ENCODE measurements around the gene HRNR.

The HRNR gene

DNA sequence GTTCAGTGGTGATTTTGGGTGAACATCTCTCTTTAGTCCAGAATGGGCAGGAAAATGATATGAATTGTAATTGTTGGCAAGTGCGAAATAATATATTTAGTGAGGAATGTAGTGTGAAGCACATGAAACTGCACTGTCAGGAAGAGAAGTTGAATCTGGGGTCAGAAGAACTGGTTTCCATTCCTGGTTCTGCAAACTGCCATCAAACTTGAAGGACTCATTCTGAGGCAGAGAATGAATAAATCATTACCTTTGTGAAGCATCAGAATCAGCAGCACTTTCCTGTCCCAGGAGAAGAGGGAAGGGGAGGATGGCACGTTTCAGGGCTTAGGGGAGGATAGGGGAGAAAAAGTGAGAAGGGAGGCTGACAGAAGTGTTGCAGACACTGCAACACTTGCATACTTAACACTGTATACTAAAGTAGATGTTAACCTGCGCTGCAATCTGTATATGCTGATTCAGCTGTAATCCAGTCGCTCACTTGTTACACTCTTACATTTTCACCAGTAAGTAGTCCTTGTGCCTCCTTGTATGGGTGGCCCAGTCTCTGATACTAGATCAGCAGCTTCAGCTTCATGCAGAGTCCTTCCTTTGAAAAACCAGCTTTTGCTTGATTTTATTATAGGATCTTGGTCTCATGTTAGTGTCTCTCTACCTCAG lies 54.5 kb downstream of the HRNR start:
- Mint-ChIP-seq H3K9me3 (ENCODE audit: low read depth) (no peaks in the 10 kb centered on the region), H3K27me3 (peaks cover 1% of the 10 kb centered on the region), H3K36me3 (no peaks in the 10 kb centered on the region), H3K4me3 (no peak overlapping the region), H3K27ac (no peak overlapping the region), H3K4me1 (ENCODE audit: low read depth) (peaks cover 7% of the 10 kb centered on the region)

GRCh38 chr1:152168535-152168868 lies 55.5 kb downstream of the HRNR start:
- peaks cover 1% of the 10 kb centered on the region for H3K27me3 Mint-ChIP-seq
- no peaks in the 10 kb centered on the region for H3K36me3 Mint-ChIP-seq
- H3K4me1 Mint-ChIP-seq (ENCODE audit: low read depth): peaks cover 7% of the 10 kb centered on the region
- H3K9me3 Mint-ChIP-seq (ENCODE audit: low read depth): no peaks in the 10 kb centered on the region
- no peak overlapping the region for H3K4me3 Mint-ChIP-seq
- no peak overlapping the region for H3K27ac Mint-ChIP-seq

GRCh38 chr1:152167835-152168534 lies 56.0 kb downstream of the HRNR start:
- Mint-ChIP-seq H3K4me3 (no peak overlapping the region), H3K27me3 (peaks cover 1% of the 10 kb centered on the region), H3K27ac (no peak overlapping the region), H3K4me1 (ENCODE audit: low read depth) (peaks cover 7% of the 10 kb centered on the region), H3K36me3 (no peaks in the 10 kb centered on the region), H3K9me3 (ENCODE audit: low read depth) (no peaks in the 10 kb centered on the region)

DNA sequence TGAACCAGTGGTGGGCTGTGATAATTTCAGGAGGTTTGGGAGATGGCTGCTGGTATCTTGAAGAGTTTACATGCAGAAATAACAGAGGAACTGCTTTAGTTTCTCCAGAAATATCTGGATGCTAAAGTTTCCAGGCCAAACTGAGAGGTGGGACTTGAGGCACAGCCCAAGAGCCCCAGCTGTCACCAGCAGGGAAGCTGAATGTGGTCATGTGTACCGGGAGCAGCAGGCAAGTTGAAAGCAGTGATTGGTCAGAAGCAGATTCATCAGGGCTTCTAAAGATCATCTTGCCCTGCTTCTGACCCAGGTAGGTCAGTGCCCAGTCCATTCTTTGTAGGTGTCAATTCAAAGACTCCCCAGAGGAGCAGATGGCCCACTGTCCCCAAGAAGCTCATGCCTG lies 57.0 kb downstream of the HRNR start:
- Mint-ChIP-seq H3K4me3 (no peak overlapping the region), H3K27me3 (peaks cover 1% of the 10 kb centered on the region), H3K9me3 (ENCODE audit: low read depth) (no peaks in the 10 kb centered on the region), H3K36me3 (no peaks in the 10 kb centered on the region), H3K4me1 (ENCODE audit: low read depth) (peaks cover 7% of the 10 kb centered on the region), H3K27ac (no peak overlapping the region)

DNA sequence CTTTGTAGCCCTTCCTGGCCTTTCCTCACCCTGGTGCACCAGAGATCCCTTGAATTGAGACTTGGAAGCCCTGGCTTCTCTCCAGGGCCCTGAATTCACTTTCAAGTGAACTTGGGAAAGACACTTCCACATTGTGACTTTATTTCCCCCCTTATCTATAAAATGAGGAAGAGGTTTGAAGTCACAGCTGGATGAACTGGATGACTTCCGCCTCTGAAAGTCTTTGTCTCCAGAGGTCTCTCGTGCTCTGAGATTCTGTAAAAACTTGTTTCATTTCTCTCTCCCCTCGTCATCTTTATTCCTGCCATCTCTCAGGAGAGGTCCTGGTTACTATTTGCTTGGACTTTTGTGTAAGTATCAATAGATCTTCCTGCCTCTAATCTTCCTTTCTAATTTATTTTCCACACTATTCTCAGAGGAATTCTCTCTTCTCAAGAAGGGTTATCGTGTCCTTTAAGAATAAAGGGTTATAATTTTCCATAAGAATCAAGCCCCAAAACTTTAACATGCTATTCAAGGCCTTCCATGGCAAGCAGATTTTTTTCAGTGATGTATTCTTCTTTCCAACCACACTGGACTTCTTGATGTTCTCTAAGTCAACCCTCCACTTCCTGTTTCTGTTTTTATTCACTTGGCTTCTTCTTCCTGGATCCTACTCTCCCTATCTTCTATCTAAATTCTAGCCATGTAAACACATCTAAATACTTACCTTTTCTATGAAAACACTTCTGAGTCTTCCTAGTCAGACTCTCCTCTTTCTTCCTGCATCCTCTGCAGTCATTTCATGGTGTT lies 58.5 kb downstream of the HRNR start:
- Mint-ChIP-seq H3K27ac (no peak overlapping the region), H3K4me3 (no peak overlapping the region), H3K9me3 (ENCODE audit: low read depth) (no peaks in the 10 kb centered on the region), H3K27me3 (peaks cover 1% of the 10 kb centered on the region), H3K36me3 (no peaks in the 10 kb centered on the region), H3K4me1 (ENCODE audit: low read depth) (peaks cover 7% of the 10 kb centered on the region)

DNA sequence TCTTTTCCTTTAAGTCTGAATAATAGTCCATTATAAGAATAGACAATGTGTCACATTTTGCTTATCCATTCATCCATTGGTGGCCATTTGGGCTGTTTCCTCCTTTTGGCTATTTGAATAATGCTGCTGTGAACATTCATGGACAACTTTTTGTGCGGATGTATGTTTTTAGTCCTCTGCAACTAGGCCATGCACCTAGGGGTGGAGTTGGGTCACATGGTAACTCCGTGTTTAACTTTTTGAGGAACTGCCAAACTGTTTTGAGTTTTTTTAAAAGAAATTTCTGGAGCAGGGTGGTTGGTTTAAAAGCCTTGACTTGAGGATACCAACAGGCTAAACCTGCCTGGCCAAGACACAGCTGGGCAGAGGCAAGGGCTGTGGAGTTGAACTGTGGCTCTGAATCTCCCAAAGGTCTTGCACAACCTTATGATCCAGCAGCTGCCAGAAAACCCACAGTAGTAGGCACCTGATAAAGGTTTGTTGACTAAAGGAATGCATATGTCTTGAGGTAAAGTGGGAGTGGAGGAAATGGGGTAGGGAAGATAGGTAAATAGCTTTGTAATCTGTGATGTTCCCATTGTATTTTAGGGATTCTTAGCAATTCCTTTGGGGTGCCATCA lies 59.4 kb downstream of the HRNR start:
- H3K4me1 Mint-ChIP-seq (ENCODE audit: low read depth): peaks cover 7% of the 10 kb centered on the region
- no peak overlapping the region for H3K4me3 Mint-ChIP-seq
- H3K36me3 Mint-ChIP-seq: no peaks in the 10 kb centered on the region
- H3K9me3 Mint-ChIP-seq (ENCODE audit: low read depth): no peaks in the 10 kb centered on the region
- peaks cover 3% of the 10 kb centered on the region for H3K27me3 Mint-ChIP-seq
- no peak overlapping the region for H3K27ac Mint-ChIP-seq

DNA sequence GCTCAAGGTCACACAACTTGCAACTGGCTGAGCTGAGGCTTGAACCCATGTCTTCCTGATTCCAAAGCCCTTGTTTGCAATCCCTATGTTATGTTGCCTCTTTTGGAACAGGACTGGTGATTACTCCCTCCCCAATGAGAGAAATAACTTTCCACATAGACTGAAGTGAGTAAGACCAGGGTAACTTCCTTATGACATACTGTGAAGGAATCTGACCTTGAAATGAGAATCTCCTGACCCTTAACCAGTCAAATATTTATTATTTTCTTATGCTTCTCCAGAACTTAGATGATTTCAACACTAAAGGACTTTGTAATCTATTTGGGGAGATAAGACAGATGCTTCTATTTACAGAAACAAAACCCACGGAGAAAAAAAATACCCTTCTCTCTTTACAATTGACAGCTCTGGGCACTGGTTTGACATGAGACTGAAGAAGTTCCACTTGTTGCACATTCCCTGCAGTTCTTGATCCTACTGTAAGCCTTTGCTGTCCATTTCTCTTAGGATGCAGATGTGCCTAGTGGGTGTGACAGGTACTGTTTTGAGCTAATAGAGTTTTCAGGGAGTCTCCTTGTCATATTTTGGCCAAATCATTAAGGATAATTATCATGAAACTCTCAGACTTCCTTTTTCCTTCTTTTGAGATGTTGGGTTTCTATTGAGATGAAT lies 61.1 kb downstream of the HRNR start:
- Mint-ChIP-seq H3K4me3 (no peak overlapping the region), H3K27me3 (peaks cover 3% of the 10 kb centered on the region), H3K27ac (no peak overlapping the region), H3K9me3 (ENCODE audit: low read depth) (no peaks in the 10 kb centered on the region), H3K36me3 (no peaks in the 10 kb centered on the region), H3K4me1 (ENCODE audit: low read depth) (peaks cover 7% of the 10 kb centered on the region)
